Measurements from ENCODE around the gene PTH2R. TPM values are rescaled to one million over a fixed set of nuclear protein-coding genes. Genes with fewer than 3 reads are reported as not detected.

PTH2R gene
- total and polyA plus RNA-seq, 8 donors: 0.09 to 0.42 (median 0.14) TPM; not detected in 3

Other genes with a start within 250 kb of the PTH2R start
- not detected for gene CRYGA, start 243.2 kb upstream of the PTH2R start, total RNA-seq
- not detected for gene CRYGA, start 243.2 kb upstream of the PTH2R start, polyA plus RNA-seq (ENCODE audit: insufficient read length in 6 of 6)
- not detected for gene C2orf80, start 216.8 kb upstream of the PTH2R start, total RNA-seq
- gene C2orf80, start 216.8 kb upstream of the PTH2R start, polyA plus RNA-seq (ENCODE audit: insufficient read length in 6 of 6): not detected
- 100 to 1,000 TPM; 145 to 213 TPM for gene IDH1, start 151.7 kb upstream of the PTH2R start, total RNA-seq
- gene IDH1, start 151.7 kb upstream of the PTH2R start, polyA plus RNA-seq (ENCODE audit: insufficient read length in 6 of 6): 100 to 1,000 TPM in 1 of 6 donors, 10 to 100 TPM in 5; 79.7 to 100 (median 88.7) TPM
- 10 to 100 TPM; 23.8 to 31.6 TPM for gene PIKFYVE, start 140.5 kb upstream of the PTH2R start, total RNA-seq
- gene PIKFYVE, start 140.5 kb upstream of the PTH2R start, polyA plus RNA-seq (ENCODE audit: insufficient read length in 6 of 6): 10 to 100 TPM; 25.3 to 29.1 (median 26.7) TPM